ENCODE data around the gene SLC39A11.

Gene SLC39A11

DNA sequence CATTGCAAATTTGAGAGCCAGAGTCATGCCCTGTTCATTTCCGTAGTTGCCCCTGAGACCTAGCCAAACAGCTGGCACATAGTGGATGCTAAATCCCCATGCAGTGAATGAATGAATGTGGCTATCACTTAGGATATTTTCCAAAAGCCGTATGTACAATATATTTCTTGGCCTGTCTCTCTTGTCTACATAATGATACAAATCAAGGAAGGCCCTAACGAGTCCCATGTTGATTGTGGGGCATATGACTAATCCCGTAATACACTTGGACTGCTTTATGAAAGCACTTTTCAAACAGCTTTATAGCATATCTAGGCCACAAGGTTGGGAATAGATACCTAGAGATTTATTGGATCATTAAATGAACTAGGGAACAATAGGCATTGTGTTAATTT is 478.0 kb downstream of the SLC39A11 start:
- Histone ChIP-seq H3K27ac (peak overlapping the region; percentile 87), H3K27me3 (replicated peaks) (no peaks in the 10 kb centered on the region), H3K4me3 (ENCODE audit: low read depth, low read length) (no peak overlapping the region), H3K36me3 (replicated peaks) (no peaks in the 10 kb centered on the region)
- TF ChIP-seq, protein P1, sequence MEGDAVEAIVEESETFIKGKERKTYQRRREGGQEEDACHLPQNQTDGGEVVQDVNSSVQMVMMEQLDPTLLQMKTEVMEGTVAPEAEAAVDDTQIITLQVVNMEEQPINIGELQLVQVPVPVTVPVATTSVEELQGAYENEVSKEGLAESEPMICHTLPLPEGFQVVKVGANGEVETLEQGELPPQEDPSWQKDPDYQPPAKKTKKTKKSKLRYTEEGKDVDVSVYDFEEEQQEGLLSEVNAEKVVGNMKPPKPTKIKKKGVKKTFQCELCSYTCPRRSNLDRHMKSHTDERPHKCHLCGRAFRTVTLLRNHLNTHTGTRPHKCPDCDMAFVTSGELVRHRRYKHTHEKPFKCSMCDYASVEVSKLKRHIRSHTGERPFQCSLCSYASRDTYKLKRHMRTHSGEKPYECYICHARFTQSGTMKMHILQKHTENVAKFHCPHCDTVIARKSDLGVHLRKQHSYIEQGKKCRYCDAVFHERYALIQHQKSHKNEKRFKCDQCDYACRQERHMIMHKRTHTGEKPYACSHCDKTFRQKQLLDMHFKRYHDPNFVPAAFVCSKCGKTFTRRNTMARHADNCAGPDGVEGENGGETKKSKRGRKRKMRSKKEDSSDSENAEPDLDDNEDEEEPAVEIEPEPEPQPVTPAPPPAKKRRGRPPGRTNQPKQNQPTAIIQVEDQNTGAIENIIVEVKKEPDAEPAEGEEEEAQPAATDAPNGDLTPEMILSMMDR (IDR thresholded peaks at IDR 0.05; ENCODE audit: low read depth, low read length, missing control alignments), result no peak
- in situ Hi-C loops (cut with HindIII; ENCODE audit: low pct_ligation_motif_present, low sequenced_read_pairs), result no loop called here
- DNase-seq, result no peak

DNA sequence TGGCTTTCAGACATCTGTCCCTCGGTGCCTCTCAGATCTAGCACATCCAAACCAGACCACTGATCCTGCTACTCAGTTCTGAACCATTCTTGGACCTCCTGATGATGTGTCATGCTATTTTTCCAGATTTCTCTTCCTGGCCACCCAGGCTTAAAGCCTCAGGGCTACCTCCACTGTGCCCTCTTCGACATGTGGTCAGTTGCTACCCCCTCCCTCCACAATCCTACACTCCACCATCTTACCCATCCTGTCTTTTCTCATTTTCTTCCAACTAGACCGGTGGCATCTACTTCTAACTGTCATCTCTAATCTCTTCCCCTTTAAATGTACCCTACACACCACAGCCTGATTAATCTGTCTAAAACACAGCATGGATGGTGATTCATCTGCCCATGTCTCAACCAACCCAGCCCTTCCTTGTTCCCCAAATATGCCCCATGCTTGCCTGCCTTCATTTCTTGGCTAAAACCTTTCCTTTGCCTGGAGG is 478.6 kb downstream of the SLC39A11 start:
- in situ Hi-C loops (cut with HindIII; ENCODE audit: low pct_ligation_motif_present, low sequenced_read_pairs), result no loop called here
- no peaks in the 10 kb centered on the region for H3K36me3 ChIP-seq (replicated peaks)
- no peak overlapping the region for H3K4me3 ChIP-seq (ENCODE audit: low read depth, low read length)
- no peaks in the 10 kb centered on the region for H3K27me3 ChIP-seq (replicated peaks)
- DNase-seq, result peak; percentile 62
- TF ChIP-seq, protein P1 (IDR thresholded peaks at IDR 0.05; ENCODE audit: low read depth, low read length, missing control alignments), result no peak
- peak overlapping the region; percentile 87 for H3K27ac ChIP-seq

DNA sequence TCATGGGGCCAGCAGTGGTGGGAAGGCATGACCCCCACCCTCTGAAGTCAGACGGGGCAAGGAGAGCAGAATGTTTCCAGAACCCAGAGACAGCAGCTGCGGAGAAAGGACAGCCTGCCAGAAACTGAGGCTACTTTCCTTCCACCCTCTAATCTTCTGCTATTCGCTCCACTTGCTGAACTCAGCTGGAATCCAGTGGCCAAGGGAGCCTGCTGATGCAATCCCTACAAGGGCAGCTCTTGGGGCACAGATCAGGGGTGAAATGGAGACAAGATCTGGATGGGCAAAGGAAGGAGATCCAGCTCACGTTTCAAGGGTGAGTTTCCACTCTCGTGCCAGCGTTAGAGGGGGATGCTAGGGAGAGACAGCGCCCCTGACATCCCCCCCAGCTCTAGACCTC is 479.1 kb downstream of the SLC39A11 start:
- peak overlapping the region; percentile 87 for H3K27ac ChIP-seq
- TF ChIP-seq, protein P1 (IDR thresholded peaks at IDR 0.05; ENCODE audit: low read depth, low read length, missing control alignments), result no peak
- in situ Hi-C loops (cut with HindIII; ENCODE audit: low pct_ligation_motif_present, low sequenced_read_pairs), result no loop called here

DNA sequence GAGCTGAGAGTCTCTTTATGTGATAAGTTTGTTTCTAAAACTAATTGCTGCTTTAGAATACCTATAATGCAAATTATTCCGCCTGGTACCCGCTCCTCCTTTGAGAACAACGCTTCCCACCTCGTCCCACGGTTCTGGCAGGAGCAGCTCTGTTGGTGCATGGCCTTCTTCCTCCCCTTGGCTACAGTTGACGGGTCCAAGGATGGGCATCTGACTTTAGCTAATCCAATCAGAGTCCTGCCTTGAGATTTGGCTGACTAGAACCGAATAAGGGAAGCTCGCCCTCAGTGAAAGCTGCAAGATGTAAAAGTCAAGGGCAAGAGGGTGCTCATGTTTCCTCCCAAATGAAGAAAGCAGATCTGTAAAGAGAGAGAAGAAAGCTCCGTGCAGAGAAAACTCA is 481.3 kb downstream of the SLC39A11 start:
- Histone ChIP-seq H3K36me3 (replicated peaks) (no peaks in the 10 kb centered on the region), H3K4me3 (ENCODE audit: low read depth, low read length) (no peak overlapping the region), H3K27ac (no peak overlapping the region), H3K27me3 (replicated peaks) (no peaks in the 10 kb centered on the region)
- in situ Hi-C loops (cut with HindIII; ENCODE audit: low pct_ligation_motif_present, low sequenced_read_pairs), result no loop called here
- TF ChIP-seq, protein P1 (IDR thresholded peaks at IDR 0.05; ENCODE audit: low read depth, low read length, missing control alignments), result no peak
- DNase-seq, result no peak

More for the DNA sequence above, 479.1 kb downstream of the SLC39A11 start:
- no peaks in the 10 kb centered on the region for H3K36me3 ChIP-seq (replicated peaks)
- no peak for DNase-seq
- H3K27me3 ChIP-seq (replicated peaks), result no peaks in the 10 kb centered on the region
- no peak overlapping the region for H3K4me3 ChIP-seq (ENCODE audit: low read depth, low read length)

DNA sequence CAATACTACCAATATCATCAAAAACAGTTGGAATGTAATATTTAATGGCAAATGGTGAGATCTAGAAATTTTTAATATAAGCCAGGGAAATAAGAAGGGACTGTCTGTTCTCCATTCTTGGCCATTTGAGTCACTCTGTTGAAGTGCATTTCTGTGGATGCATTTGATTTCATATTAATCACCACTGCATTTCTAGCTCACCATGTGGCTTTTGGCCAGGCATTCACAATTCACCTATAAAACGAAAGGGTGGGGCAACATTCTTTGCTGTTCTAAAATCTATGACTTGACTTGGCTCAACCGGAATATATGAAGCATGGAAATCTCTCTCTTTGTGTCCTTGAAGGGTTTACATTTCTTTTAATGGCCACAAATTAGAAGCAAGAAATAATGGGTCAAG is 483.0 kb downstream of the SLC39A11 start:
- peak; percentile 54 for DNase-seq

More for the DNA sequence above, 483.0 kb downstream of the SLC39A11 start:
- Histone ChIP-seq H3K4me3 (ENCODE audit: low read depth, low read length) (no peak overlapping the region), H3K36me3 (replicated peaks) (no peaks in the 10 kb centered on the region), H3K27ac (peak overlapping the region; percentile 38), H3K27me3 (replicated peaks) (no peaks in the 10 kb centered on the region)
- TF ChIP-seq, protein P1 (IDR thresholded peaks at IDR 0.05; ENCODE audit: low read depth, low read length, missing control alignments), result no peak
- in situ Hi-C loops (cut with HindIII; ENCODE audit: low pct_ligation_motif_present, low sequenced_read_pairs), result no loop called here
